ENCODE measurements around the gene TNS1.
"Not testable (repeated sequence)": the region's sequence is repeated elsewhere in the genome, so short reads cannot be mapped to it uniquely, and the experiment has no call there.

Gene TNS1

GRCh38 chr2:217791551-217791950, 211.2 kb downstream of the TNS1 start:
- no peak for DNase-seq

GRCh38 chr2:217790681-217791392, 212.0 kb downstream of the TNS1 start:
- peak; percentile 11 for DNase-seq

- peak; percentile 19 for DNase-seq
These were observed 212.6 kb downstream of the TNS1 start for GRCh38 chr2:217790195-217790594.

GRCh38 chr2:217789736-217790181, 213.0 kb downstream of the TNS1 start:
- DNase-seq, result peak; percentile 20

DNA sequence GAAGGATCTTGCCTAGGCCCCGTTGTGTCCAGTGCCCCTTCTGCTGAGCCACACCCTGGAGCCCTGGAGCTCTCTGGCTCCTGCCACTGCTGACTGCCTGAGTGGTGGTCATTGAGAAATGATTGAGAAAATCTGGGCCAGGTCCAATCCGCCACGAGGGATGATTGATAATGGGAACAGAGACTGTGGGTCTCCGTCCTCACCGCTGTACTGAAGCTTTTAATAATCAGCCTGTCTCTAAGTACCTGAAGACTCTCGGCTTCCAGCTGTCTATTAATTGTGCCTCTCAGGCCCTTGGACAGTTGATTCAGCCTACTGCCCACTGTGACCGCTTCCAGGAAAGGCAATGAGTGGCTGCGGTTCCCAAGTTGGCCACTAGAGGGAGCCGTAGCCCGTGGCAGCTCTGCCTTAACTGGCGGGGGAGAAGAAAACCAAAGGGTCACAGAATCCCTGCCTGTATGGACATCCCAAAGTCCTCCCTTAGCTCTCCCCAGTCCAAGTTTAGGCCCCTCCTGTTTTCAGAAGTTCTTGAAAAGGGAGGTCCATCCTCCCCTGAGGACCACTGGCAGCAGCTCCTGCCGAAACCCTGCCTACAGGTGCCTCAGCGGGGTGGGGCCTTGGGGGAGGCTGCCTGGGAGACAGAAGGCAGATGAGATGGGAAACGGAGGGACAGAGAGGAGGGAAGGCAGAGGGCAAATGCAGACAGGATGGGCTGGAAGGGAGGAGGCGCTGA, 213.6 kb downstream of the TNS1 start:
- DNase-seq, result peak; percentile 91

DNA sequence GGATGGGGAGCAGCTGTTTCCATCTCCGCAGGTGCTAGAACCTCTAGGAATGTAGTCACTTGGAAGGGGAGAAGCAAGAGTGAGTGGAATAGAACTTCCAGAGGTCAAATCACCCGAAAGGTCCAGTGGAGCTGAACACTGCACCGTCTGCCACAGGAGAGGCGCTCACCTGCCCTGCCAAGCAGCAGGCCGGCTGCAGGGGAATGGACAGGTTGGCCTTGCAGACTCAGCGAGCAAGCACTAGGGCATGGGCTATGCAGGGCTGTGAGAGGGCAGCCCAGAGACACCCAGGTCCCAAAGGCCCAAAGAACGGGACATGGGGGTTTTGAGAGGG, 214.2 kb downstream of the TNS1 start:
- peak; percentile 16 for DNase-seq

DNA sequence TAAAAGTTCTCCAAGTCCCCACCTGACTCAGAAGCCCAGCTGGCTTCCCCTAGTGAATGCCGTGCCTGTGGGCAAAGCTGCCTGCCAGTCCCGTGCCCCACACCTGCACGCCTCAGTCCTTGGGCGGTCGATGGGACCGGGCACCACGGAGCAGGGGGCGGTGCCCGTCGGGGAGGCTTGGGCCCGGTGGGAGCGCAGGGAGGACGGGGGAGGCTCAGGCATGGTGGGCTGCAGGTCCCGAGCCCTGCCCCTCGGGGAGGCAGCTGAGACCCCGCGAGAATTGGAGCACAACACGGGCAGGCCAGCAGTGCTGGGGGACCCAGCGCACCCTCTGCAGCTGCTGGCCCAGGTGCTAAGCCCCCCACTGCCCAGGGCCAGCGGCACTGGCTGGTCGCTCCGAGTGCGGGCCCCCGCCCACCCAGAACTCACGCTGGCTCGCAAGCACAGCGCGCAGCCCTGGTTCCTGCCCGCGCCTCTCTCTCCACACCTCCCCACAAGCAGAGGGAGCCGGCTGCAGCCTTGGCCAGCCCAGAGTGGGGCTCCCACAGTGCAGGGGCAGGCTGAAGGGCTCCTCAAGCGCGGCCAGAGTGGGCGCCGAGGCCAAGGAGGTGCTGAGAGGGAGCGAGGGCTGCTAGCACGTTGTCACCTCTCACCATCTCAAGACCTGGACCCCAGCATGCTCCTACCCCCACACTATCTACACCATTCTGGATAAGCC, 215.5 kb downstream of the TNS1 start:
- peak; percentile 17 for DNase-seq

- DNase-seq, result not testable (repeated sequence)
These were observed 216.2 kb downstream of the TNS1 start for GRCh38 chr2:217786560-217786959.

DNA sequence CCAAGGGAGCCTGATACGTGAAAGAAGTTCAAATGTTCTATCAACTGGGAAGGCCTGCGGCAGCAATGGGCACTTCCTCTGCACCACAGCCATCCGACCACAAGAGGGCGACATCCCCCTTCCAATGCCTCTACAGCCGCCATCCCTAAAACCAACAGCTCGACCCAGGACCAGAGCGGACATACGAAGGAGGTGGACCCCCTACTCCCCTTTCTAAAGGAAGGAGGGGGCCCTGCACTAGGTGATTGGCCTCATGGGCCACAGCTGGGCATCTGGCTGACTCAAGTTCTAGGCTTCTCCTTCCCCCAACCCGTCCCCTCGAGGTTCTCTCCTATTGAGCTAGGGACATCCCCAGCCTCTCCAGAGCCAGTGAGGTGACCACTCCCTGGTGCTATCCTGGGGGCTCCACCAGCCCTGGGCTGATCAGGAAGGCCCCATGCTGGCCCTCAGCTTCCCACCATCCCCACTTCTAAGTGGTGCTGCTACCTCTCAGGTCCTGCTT, 217.2 kb downstream of the TNS1 start:
- peak; percentile 89 for DNase-seq

DNA sequence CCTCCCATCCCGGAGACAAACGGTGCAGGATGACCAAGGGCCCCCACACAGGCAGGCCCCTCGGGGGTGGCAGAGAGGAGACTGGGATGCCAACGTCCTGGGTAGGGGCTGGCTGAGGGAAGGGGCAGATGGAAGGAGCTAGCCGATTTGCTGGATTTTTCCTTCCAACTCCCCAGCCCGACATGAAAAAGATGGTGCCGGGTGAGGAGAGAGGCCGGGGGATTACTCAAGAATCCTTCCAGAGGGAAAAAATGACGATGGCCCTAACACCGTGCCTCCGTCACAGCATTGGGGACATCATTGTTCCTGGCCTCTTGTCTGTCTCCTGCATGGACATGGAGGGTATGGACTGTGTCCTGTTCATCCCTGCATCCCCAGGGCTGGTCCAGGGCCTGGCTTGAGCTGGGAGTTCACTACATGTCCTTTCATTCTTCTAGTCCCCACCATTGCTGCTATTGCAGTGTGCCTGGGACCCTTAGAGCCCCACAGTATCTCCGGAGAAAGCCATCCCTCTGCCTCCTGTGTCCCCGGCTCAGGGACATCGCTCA, 217.7 kb downstream of the TNS1 start:
- no peak for DNase-seq

DNA sequence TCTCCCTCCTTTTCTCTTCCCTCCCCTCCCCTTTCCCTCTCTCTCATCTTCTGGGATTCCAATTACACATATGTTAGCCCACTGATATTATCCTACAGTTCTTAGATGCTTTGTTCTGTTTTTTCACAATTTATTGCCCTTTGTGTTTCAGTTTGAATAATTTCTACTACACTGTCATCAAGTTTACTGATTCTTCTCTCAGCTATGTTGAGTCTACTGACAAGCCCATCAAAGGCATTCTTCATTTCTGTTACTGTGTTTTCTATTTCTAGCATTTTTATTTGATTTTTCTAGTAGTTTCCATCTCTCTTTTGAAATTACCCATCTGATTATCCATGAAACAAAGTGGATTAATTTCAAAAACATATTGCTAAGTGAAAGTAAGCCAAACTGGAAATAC, 219.6 kb downstream of the TNS1 start:
- no peak for DNase-seq

- no peak for DNase-seq
These were observed 224.9 kb downstream of the TNS1 start for GRCh38 chr2:217777906-217778305.

GRCh38 chr2:217776631-217777030, 226.2 kb downstream of the TNS1 start:
- no peak for DNase-seq

DNA sequence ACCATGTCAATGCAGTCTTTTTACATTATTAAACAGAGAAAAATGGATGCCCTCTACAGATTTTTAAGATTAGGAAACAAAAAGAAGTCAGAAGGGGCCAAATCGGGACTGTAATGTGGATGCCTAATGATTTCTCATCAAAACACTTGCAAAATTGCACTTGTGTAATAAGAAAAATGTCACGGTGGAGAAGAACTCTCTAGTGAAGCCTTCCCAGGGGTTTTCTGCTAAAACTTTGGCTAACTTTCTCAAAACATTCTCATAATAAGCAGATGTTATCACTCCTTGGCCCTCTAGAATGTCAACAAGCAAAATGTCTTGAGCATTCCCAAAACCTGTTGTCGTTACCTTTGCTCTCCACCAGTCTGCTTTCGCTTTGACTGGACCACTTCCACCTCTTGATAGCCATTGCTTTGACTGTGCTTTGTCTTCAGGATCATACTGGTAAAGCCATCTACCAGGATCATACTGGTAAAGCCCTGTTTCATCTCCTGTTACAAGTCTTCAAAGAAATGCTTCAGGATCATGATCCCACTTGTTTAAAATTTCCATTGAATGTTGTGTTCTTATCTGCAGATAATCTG, 226.8 kb downstream of the TNS1 start:
- no peak for DNase-seq

GRCh38 chr2:217774232-217774631, 228.6 kb downstream of the TNS1 start:
- no peak for DNase-seq

- no peak for DNase-seq
These were observed 229.3 kb downstream of the TNS1 start for GRCh38 chr2:217773539-217773938.

GRCh38 chr2:217766356-217766755, 236.4 kb downstream of the TNS1 start:
- no peak for DNase-seq

DNA sequence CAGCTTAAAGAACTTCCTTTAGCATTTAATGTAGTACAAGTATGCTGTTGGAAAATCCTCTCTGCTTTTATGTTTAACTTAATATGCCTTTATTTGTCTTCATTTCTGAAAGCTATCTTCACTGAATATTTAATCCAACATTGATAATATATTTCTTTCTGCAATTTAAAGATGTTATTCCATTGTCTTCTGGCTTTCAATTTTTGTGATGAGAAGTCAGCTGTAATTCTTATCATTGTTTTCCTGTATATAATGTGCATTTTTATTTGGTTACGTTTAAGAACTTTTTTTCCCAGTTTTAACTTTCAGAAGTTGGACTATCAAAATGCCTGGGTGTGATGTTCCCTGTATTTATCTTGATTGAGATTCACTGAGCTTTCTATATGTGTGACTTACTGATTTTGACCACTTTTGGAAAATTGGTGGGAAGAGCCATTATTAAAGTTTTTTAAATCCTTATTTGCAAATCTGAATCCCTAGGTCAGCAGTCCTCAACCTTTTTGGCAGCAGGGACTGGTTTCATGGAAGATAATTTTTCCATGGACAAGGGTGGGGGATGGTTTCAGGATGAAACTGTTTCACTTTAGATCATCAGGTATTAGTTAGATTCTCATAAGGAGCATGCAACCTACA, 241.0 kb downstream of the TNS1 start:
- DNase-seq, result no peak

DNA sequence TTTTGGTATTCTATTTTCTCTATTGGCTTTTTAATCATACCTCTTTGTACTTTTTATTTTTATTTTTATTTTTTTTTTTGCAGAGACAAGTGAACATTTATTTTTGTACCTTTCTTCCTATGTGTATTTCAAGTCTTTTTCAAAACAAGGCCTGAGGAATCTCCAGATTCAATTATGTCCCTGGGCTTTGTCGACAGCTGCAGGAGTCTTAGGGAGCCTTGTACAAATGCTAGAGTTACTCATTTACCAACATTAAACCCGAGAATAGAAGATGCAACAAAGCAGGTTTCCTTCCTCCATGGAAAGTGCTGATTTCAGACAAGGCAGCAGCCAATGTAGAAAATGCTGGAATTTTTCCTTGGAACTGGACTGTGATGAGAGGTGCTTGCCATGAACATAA, 242.8 kb downstream of the TNS1 start:
- no peak for DNase-seq

- no peak for DNase-seq
These were observed 245.7 kb downstream of the TNS1 start for GRCh38 chr2:217757108-217757463.

GRCh38 chr2:217756375-217757107, 246.3 kb downstream of the TNS1 start:
- peak; percentile 87 for DNase-seq
